Myocyte (in vitro differentiated cells): ENCODE data around the gene DHRS13. TPM values are rescaled to one million over a fixed set of nuclear protein-coding genes. Genes with fewer than 3 reads are reported as not detected.
"Not testable (repeated sequence)": the region's sequence is repeated elsewhere in the genome, so short reads cannot be mapped to it uniquely, and the experiment has no call there.

Source experiments
- DNase-seq: peaks from one replicate; pipeline ENCODE4 v3.0.0-alpha.2; 2012; ENCODE audit warnings: low read depth
- total RNA-seq: library from RNA; depleted of rRNA; stranded (reverse); fragments of >200 nt; gene quantifications from 2 replicates; pipeline ENCODE4 v1.2.3, GENCODE V29; 2014

The DHRS13 gene
- total RNA-seq, 1 donor from 2014 or later = 5.3 TPM

DNA sequence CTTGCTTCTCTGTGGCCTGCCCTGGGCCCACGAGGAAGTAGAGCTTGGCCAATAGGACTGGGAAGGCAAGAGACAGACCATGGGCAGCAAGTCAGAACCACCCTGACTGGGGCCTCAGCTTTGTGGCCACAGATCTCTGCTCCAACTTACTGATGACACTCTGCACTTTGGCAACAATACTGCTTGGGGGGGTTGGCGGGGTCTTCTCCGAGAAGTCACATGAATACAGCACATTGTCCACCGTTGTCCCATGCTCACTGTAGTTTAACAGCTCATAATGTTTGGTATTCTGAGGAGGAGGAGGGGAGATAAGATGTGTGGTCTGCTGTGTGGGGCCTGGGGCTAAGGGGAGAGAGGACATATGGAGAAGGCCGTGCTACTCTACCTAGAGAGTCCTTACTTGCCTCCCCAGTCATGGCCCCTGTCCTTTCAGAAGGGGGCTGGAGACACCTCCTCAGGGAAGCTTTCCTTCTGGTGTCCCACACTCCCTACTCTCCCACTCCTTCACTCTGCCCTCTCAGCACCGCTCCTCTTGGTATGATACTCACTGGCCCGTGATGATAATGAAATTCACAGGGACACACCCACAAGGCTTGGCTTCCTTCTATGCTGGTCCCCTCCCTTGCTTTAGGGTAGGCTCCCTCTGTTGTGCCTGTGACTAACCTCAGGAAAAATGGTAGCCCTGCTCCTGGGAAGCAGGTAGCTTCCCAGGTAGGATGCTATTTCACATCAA is 4.0 kb upstream of the DHRS13 start:
- DNase-seq = no peak

DNA sequence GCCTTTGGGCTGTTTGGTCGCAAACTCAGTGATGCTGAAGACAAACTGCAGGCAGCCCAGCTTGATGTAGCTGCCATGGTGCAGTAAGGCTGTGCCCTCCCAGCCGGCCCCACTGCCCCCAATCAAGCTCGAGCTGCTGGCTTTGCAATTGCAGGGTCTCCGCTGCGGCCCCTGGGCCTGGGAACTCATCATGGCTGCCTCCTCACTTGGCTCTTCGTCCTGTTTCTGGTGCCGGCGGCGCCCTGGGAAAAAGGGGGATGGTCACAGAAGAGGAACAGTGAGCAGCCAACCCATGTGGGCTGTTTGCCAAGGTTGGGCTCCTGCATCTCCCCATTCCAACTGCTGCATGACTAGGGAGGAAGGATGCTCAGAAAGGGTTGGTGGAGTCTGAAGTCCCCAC is 3.4 kb upstream of the DHRS13 start:
- no peak for DNase-seq

DNA sequence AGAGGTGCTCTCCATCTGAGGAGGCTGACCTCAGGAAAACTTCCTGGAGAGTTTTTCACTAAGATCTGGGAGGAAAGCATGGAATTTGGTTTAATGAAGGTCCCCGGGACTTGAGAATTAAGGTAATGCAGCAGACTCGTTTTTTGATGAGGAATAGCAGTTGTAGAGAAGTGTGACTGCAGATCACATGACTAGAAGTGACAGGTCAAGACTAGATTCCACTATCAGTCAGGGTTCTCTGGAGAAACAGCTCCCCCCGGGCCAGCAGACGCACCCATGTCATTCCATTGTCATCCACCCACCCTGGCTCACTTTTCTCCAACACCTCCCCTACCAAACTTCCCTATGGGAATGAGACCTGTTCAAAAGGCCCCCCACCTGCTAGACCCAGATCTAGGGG is 1.9 kb upstream of the DHRS13 start:
- no peak for DNase-seq

DNA sequence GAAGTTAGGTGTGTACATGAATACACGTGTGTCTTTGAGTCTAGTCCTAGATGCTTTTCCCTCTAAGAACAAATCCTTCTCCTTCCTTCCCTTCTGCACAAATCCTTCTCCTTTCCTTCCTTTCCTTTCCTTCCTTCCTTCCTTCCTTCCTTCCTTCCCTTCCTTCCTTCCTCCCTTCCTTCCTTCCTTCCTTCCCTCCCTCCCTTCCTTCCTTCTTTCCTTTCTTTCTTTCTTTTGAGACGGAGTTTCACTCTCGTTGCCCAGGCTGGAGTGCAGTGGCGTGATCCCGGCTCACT is 615 bp upstream of the DHRS13 start:
- DNase-seq = not testable (repeated sequence)

DNA sequence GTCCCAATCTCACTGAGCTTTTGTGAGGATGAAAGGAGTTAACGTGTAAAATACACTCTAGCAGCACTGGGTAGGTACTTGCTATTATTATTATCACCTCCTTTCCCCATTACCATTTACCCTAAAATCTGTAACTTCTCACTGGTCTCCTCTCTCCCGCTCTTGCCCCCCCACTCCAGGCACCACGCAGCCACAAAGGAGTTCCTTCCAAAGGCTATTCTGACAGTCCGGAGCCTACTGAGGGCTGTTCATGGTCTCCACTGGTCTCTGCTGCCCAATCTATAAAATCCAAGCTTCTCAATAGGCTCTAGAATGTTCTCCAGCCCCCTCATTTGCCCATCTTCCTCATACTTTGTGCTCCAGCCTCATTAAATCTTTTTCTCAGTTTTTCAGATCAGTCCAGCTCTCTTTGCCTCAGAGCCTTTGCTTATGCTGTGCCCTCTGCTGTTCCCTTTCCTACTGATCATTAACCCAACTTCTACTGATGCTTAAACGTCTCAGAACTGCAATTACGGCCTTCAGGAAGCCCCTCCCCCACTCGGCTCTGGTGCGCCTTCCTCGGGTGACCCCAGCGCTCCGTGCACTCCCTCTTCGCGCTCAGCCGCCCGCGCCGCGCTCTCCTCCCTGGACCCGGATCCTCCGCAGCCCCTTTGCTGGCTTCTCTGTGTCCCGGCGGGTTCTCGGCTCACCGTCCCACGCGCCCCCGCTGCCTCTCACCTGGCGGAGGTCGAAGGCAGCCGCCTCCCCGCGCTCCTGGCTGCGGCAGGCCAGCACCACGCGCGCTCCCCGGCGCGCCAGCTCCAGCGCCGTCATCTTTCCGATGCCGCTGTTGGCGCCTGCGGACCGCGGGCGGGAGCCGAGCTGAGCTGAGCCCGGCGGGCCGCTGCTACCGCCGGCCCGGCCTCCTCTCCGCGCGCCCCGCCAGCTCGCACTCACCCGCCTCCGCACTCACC is 737 bp downstream of the DHRS13 start:
- peak; percentile 31 for DNase-seq

DNA sequence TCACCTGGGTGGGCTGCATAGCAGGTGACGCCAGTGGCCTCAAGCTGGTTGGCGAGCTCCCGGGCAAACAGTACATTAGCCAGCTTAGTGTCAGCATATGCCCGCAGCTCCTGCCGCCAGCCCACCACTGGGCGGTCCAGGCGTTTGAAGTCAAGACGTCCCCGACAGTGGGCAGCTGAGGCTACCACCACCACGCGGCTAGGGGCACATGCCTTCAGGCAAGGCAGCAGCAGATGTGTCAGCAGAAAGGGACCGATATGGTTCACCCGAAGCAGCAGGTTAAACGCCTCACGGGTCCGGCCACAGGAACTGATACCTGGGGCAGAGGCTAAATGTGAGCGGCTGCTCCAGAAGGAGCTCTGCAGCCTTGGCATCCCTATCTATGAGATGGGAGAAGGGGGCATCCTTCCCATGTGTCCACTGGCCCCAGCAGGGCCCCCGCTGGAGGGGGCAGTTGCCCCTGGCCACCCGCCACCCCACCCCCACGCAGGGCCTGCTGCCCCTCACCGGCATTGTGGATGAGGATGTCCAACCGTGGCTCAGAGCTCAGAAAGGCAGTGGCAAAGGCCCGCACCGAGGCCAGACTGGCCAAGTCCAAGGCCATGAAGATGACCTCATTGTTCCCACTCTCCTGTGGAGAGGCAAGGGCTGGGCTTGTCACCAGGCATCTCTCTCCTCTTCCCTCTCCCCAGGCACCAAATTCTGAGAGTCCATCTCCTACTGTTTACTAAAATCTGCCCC is 1.7 kb downstream of the DHRS13 start:
- DNase-seq = no peak

DNA sequence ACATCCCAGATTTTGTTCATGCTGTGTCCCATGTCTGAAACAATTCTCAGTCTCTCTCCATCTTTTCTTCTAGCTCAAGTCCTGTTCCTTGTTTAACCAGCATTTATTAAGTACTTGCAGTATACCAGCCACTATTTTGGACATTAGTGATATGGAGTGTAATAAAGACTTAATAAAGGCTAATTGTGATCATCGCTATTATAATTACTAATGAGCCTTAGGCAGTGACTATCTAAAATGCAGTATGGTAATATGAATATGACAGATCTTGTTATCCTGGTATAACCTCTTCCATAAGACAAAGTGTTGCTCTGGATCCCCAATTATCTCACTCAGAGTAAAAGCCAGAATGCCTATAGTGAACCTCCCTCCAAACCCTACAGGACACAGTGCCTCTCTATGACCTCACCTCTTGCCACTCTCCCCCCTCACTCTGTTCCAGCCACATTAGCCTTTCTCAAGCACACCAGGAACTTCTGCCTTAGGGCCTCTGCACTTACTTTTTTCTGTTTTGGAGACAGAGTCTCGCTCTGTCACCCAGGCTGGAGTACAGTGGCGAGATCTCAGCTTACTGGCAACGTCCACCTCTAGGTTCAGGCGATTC is 3.6 kb downstream of the DHRS13 start:
- DNase-seq = no peak

DNA sequence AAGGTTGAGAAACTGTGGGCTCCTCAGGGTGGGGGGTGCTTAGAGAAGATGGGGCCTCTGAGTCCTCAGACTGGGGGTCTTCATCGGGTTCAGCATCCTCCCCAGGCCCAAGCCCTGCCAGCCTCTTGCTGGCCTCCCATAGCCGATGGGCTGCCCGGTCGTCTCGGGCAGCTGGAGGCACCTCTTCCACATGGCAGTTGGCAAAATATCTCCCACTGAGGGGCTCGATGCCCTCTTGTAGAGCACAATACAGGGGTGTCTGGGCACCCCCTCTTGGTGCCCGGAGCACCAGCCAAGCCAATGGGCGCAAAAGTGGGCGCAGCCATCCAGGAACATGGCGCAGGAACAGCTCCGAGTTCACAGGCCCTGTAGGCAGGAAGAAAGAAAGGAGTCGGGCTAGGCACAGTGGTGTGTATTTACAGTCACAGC is 4.3 kb downstream of the DHRS13 start:
- DNase-seq = no peak

DNA sequence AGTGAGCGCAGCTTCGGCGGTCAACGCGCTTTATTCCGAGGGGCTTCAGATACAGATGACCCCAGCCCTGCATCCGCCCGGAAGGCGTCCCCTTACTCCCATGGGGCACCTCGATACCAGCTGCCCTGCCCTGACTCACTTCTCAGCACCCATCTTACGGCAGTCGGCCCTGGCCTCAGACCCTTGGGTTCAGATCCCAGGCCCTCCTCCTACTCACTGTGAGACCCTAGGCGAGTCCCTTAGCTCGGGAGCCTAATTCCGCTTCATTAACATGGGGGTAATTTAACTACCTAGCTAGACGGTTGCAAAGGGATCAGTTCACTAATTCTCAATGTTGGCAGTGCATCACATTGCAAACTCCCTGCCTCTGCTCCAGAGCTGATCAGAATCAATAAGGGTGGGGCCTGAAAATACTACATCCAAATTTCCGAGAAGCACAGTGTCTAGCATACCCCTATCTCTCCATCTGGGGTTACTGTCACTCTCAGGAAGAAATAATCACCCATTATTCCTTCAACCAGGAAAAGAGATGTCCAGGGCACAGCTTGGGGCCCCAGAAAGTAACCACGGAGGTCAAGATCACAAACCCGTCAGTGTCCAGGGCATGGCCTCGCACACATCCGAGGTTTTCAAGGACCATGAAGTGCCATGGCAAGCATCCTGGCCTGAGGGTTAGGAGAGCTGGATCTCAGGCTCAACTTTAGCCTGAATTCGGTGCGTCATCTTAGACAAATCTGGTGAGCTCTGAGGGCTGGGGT is 4.9 kb downstream of the DHRS13 start:
- DNase-seq = peak; percentile 49

DNA sequence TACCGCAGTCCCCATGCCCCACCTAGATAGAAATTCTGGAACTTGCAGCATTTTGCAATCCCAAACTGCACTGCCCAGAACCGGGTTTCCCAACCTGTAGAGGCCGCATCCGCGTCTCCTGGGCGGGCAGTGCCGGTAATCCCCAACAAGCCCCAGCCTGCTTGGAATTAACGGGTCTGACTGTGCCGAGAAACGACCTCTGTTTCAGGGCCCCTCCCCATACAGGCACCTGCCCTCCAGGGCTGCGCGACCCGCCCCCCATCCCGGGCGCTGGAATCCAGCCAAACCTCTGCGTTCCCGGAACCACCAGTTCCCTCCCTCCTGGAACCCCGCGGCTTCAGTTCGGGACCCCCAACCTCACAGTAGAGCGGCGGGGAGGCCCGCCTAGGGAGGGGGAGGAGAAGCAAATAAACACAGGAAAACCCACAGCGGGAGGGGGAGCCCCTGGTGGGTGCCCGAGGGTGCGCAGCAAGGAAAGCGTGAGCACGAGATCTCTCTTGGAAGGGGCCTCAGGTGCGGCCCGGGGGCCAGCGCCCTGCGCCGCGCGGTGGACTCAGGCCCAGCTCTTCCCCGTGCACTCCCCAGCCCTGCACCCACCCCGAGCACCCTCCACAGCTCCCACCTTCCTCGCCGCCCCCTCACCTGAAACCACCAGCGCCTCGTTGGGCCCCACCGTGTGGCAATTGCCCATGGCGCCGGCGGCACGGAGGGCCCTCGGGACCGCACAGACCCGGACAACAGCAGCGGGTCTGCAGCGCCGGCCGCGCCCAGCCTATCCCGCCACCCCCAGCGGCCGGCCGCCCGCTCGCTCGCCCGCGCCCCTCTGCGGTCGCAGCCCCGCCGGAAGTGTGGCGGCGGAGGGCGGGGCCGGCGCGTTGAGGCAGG is 5.8 kb downstream of the DHRS13 start, which contains the start of gene FLOT2:
Gene FLOT2, minus strand, starts transcription at position 850 of the 885 bp plus-strand sequence. Its CDS starts 159 bp downstream, at position 691.
- peak; percentile 23 for DNase-seq

DNA sequence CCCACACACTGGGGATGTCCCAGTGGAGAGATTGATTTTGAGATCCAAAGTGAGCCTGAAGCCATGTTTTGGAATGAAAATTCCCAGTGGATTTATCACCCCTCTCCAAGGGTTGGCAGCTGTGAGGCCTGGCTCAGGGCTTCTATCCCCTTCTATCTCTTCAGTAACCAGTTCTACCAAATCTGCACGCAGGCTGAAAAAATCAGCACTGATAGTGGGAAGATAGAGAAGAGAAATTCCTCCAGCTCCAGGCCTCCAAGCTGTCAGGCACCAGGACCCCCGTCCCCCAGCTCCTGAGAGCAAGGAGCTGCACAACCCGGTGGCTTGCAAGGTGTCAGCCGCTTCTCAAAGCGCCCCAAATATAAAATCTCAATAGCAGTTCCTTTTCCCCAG is 6.4 kb downstream of the DHRS13 start:
- peak; percentile 9 for DNase-seq

DNA sequence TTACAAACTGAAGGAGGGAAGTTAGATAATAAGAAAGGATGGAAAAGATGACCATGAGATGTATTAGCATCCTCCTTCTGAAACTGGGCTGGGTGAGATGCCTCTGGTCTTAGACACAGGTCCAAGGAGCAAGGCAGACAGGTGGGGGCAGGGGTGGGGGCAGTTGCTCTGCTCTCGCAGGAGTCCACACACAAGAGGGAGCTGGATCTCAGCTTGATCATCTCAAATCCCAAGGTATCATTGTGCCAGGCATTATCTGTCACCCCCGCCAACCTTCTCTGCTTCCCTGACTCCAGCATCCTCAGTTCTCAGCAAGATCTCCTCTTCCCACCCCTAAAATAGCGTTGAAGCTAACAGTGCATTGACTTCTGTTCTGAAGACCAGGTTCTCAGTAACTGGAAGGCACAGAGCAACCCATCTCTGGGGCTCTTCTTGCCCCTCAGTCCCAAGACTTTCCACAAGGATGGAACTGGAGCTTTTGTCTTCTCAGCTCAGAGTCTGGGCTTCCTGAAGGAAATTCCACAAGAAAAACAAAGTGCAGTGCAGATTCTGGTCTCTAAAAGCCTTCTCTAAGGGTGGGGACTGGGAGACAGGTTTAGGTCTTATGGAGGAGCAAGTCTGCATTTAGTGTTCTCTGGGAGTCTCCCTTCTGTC is 7.0 kb downstream of the DHRS13 start:
- no peak for DNase-seq

DNA sequence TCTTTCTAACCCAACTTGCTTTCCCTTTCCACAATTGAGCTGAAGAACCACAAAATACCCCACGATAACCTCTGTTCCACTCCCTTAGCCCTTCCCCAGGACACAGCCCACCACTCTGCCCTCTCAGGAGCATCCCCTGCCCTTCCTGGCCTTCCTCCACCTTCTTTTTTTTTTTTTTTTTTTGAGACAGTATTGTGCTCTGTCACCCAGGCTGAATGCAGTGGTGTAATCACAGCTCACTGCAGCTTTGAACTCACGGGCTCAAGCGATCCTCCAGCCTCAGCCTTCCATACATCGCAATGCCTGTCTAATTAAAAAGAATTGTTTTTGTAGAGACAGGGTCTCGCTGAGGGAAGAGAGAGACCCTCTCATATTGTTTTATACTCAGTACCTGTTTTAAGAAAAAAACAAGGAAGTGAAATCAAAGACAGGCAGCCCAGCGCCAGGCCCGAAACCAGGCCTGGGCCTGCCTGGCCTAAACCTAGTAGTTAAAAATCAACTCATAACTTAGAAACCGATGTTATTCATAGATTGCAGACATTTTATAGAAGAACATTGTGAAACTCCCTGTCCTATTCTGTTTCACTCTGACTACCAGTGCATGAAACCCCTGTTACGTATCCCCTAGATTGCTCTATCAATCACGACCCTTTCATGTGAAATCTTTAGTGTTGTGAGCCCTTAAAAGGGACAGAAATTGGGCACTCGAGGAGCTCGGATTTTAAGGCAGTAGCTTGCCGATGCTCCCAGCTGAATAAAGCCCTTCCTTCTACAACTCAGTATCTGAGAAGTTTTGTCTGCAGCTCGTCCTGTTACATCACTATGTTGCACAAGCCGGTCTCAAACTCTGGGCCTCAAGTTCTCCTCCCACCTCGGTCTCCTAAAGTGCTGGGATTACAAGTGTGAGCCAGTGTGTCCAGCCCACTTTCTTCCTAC is 9.4 kb downstream of the DHRS13 start:
- DNase-seq = not testable (repeated sequence)

DNA sequence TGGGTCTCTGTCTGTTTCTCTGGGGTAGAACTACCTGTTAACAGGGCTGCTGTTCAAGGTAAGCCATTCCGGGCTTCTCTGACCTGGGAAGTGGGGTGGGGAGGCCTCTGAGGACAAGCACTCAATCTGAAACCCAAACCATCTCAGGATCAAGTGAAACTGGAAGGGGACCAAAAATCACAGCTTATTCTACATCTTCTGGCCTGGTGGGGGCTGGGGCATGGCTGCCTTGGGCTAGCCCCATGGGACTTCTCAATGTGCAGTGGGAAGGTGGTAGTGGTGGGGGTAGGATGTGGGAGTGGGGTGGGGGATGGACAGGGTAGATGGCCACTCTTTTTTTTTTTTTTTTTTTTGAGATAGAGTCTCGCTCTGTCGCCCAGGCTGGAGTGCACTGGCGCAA is 10.9 kb downstream of the DHRS13 start:
- DNase-seq = no peak

DNA sequence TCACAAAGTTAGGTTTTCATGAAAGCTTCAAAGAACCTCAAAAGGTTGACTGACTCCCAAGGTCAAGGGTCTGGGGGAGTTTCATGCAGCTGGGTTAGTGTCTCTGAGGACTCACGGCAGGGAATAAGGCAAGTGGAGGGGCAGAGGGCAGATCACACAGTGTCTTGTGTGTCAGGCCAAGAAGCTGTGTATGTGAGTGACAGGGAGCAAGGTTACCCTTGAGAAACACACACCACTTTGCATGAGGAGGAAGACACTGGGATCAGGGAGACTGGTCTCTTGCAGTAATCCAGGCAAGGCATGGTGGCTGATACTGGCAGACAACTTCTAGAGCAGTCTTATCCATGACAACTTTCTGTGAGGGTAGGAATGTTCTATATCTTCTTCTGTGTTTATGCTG is 11.7 kb downstream of the DHRS13 start:
- DNase-seq = no peak

DNA sequence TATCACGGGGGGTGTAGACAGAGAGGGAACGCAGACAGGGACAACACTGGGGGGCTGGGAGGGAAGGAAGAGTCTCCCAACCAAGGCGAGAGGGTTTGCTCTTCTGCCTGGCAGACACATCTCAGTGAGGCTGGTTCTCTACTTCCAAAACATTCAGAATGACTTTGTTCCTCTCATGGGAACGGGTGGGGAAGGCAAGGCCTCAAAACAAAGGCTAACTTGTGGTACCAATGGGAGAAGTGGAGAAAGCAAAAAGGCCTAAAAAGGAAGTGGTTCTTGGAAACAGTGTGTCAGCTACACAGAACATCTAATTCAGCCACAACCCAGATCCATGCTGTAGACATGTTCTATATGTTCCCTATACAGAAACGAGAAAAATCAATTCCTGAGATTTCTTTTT is 12.9 kb downstream of the DHRS13 start:
- no peak for DNase-seq

DNA sequence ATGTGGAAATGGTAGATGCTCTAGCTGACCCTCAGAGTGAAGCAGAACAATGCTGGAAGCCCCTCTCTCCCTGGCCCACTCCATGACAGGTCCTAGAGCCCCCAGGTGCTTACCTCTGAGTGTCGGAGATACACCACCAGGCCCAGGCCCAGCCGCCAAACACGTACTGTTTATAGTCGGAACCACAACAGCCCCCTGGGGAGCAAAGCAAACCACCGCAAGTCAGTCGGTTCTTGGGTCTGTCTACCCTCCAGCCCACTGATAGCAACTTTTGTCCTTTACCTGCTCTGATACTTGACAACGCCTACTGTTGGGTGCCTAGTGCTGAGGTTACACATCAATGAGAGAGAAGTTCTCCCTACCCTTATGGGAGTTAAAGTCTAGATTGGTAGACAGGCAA is 14.0 kb downstream of the DHRS13 start:
- DNase-seq = no peak
